ENCODE measurements around the gene SSBP1. TPM values are rescaled to one million over a fixed set of nuclear protein-coding genes. Genes with fewer than 3 reads are reported as not detected.
"Not testable (repeated sequence)": the region's sequence is repeated elsewhere in the genome, so short reads cannot be mapped to it uniquely, and the experiment has no call there.

SSBP1 gene
- total and polyA plus RNA-seq, 2 donors (not counting 3 experiments of a cell fraction or from before 2014, with no cell fraction given), result 77.9 to 169 TPM

DNA sequence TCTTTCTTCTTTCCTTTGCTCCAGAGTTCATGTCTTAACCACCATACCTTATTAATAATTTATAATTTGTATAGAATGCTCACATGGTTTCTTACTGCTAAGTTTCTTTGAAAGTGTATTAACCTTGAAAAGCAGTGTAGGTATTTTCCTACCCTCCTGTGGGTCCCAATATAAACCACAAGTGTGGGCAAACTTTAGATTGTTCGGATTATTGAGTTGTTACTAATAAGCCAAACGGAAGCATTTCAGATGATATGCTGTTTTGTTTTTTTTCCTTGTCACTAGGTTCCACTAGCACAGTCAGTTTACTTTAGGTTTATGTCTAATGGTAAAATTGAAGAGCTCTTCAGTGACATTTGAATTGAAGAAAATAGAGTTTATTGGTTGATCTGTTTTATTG lies 10.2 kb downstream of the SSBP1 start:
- TF ChIP-seq, protein P1, sequence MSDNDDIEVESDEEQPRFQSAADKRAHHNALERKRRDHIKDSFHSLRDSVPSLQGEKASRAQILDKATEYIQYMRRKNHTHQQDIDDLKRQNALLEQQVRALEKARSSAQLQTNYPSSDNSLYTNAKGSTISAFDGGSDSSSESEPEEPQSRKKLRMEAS (IDR thresholded peaks at IDR 0.05; ENCODE audit: insufficient read depth, insufficient read length), result no peak
- TF ChIP-seq, protein P2, sequence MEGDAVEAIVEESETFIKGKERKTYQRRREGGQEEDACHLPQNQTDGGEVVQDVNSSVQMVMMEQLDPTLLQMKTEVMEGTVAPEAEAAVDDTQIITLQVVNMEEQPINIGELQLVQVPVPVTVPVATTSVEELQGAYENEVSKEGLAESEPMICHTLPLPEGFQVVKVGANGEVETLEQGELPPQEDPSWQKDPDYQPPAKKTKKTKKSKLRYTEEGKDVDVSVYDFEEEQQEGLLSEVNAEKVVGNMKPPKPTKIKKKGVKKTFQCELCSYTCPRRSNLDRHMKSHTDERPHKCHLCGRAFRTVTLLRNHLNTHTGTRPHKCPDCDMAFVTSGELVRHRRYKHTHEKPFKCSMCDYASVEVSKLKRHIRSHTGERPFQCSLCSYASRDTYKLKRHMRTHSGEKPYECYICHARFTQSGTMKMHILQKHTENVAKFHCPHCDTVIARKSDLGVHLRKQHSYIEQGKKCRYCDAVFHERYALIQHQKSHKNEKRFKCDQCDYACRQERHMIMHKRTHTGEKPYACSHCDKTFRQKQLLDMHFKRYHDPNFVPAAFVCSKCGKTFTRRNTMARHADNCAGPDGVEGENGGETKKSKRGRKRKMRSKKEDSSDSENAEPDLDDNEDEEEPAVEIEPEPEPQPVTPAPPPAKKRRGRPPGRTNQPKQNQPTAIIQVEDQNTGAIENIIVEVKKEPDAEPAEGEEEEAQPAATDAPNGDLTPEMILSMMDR (IDR thresholded peaks at IDR 0.05; ENCODE audit: extremely low read depth in 1 of 2, insufficient read depth in 1 of 2, low read depth in 1 of 2, low read length in 2 of 2), result no peak
- TF ChIP-seq MYC (IDR thresholded peaks at IDR 0.05; ENCODE audit: low read depth, low read length) (no peak), POLR2A (IDR thresholded peaks at IDR 0.05; ENCODE audit: low read depth, low read length) (no peak), GATA2 (IDR thresholded peaks at IDR 0.05; ENCODE audit: insufficient read depth, insufficient read length, low read depth, low read length) (no peak), JUN (IDR thresholded peaks at IDR 0.05; ENCODE audit: borderline replicate concordance, insufficient read depth, insufficient read length, low read depth) (no peak), EZH2 (IDR thresholded peaks at IDR 0.05; ENCODE audit: borderline replicate concordance, low read depth, low read length, severe bottlenecking) (no peak), POLR2AphosphoS5 (IDR thresholded peaks at IDR 0.05; ENCODE audit: insufficient read depth, low read depth, low read length) (no peak), FOS (IDR thresholded peaks at IDR 0.05; ENCODE audit: borderline replicate concordance, insufficient read depth, low read length) (no peak)
- FAIRE-seq (no peak), DNase-seq (ENCODE audit: low read depth, low spot score) (no peak)
- no peaks in the 10 kb centered on the region for H3K4me1 ChIP-seq (ENCODE audit: control insufficient read depth, extremely low read depth, insufficient read depth, low read length)
- peaks cover 28 to 31% of the 10 kb centered on the region in 2 experiments for H3K36me3 ChIP-seq (ENCODE audit: control insufficient read depth in 2 of 2, extremely low read depth in 1 of 2, insufficient read depth in 2 of 2, low read length in 2 of 2)
- intact Hi-C loops (cut with micrococcal nuclease), result no loop called here
- H2AFZ ChIP-seq (ENCODE audit: low read depth, low read length), result no peak overlapping the region
- peaks cover 3% of the 10 kb centered on the region for H3K9me3 ChIP-seq (replicated peaks; ENCODE audit: control insufficient read depth, insufficient read depth, low read length)
- H3K9ac ChIP-seq (replicated peaks; ENCODE audit: extremely low read depth, insufficient read depth, low read length), result no peak overlapping the region
- no peak overlapping the region for H3K4me2 ChIP-seq (ENCODE audit: insufficient read depth, low read length)
- ChIA-PET POLR2A (no interaction called here), CTCF (interaction anchor here (1.0 kb wide), 1 partner anchor 94 kb away, joined by 3 read pairs; no protein-coding TSS in a partner anchor)
- H3K79me2 ChIP-seq (ENCODE audit: control insufficient read depth, insufficient read depth, low read length), result no peaks in the 10 kb centered on the region
- BruUV-seq (replicated peaks), result no TSS peak
- no peak overlapping the region for H3K27ac ChIP-seq (ENCODE audit: insufficient read depth, low read depth, low read length)
- H3K27me3 ChIP-seq (ENCODE audit: control insufficient read depth in 2 of 2, insufficient read depth in 2 of 2, low read length in 2 of 2), result no peaks in the 10 kb centered on the region
- dilution Hi-C loops (cut with MboI; ENCODE audit: extremely low pct_ligation_motif_present, low sequenced_read_pairs), result no loop called here
- no peaks in the 10 kb centered on the region for H3K9me1 ChIP-seq (replicated peaks; ENCODE audit: control insufficient read depth, extremely low read depth, insufficient read depth, low read length)
- H4K20me1 ChIP-seq (replicated peaks; ENCODE audit: control insufficient read depth, extremely low read depth, insufficient read depth, low read length), result no peaks in the 10 kb centered on the region
- no peak overlapping the region for H3K4me3 ChIP-seq (replicated peaks in 1 of 3; ENCODE audit: insufficient read depth in 1 of 3, low read depth in 1 of 3, low read length in 3 of 3)

DNA sequence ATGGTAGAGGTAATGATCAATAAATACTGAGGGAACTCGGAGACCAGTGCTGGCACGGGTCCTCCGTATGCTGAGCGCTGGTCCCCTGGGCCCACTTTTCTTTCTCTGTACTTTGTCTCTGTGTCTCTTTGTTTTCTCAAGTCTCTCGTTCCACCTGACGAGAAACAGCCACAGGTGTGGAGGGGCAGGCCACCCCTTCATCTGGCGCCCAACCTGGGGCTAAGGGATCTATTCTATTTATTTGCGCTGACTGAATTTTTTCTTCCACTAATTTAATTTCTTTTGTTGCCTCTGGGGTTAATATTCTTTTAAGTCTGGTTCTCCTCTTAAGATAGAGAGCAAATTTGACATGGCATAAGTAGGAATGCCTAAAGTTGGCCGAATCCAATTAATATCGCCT lies 13.7 kb downstream of the SSBP1 start:
- H3K9me3 ChIP-seq (replicated peaks; ENCODE audit: control insufficient read depth, insufficient read depth, low read length); POLR2A ChIA-PET; BruUV-seq (replicated peaks); H3K27me3 ChIP-seq (ENCODE audit: control insufficient read depth in 2 of 2, insufficient read depth in 2 of 2, low read length in 2 of 2); H3K9ac ChIP-seq (replicated peaks; ENCODE audit: extremely low read depth, insufficient read depth, low read length); H3K79me2 ChIP-seq (ENCODE audit: control insufficient read depth, insufficient read depth, low read length); dilution Hi-C loops (cut with MboI; ENCODE audit: extremely low pct_ligation_motif_present, low sequenced_read_pairs); DNase-seq (ENCODE audit: low read depth, low spot score); H2AFZ ChIP-seq (ENCODE audit: low read depth, low read length); H4K20me1 ChIP-seq (replicated peaks; ENCODE audit: control insufficient read depth, extremely low read depth, insufficient read depth, low read length); H3K4me2 ChIP-seq (ENCODE audit: insufficient read depth, low read length); H3K4me3 ChIP-seq (replicated peaks in 1 of 3; ENCODE audit: insufficient read depth in 1 of 3, low read depth in 1 of 3, low read length in 3 of 3); H3K4me1 ChIP-seq (ENCODE audit: control insufficient read depth, extremely low read depth, insufficient read depth, low read length); FAIRE-seq; H3K27ac ChIP-seq (ENCODE audit: insufficient read depth, low read depth, low read length); CTCF ChIA-PET; H3K9me1 ChIP-seq (replicated peaks; ENCODE audit: control insufficient read depth, extremely low read depth, insufficient read depth, low read length): not testable (repeated sequence)
- H3K36me3 ChIP-seq (ENCODE audit: control insufficient read depth in 2 of 2, extremely low read depth in 1 of 2, insufficient read depth in 2 of 2, low read length in 2 of 2), result peaks cover 15 to 19% of the 10 kb centered on the region in 2 experiments
- intact Hi-C loops (cut with micrococcal nuclease), result loop anchor here (10.0 kb wide), 1 partner anchor 573 kb away; no protein-coding TSS in a partner anchor

All from endothelial cell of umbilical vein (primary cell).